Frontal cortex (tissue), 1 donor: ENCODE data around the gene PRG3. TPM values are rescaled to one million over a fixed set of nuclear protein-coding genes. Genes with fewer than 3 reads are reported as not detected.

Experiments used
- total RNA-seq: library from RNA; depleted of rRNA; stranded (reverse); fragments of >200 nt; gene quantifications from one replicate; pipeline ENCODE4 v1.2.3, GENCODE V29; 2014

PRG3 gene
- total RNA-seq, 1 donor from 2014 or later: not detected

Other genes starting within 250 kb of the PRG3 start
- gene LRRC55, start 199.2 kb downstream of the PRG3 start, total RNA-seq: 15.9 TPM
- gene APLNR, start 143.9 kb downstream of the PRG3 start, total RNA-seq: 5.3 TPM
- gene TNKS1BP1, start 56.2 kb downstream of the PRG3 start, total RNA-seq: 20.0 TPM
- 53.8 TPM for gene SSRP1, start 45.3 kb downstream of the PRG3 start, total RNA-seq
- not detected for gene P2RX3, start 42.8 kb downstream of the PRG3 start, total RNA-seq
- not detected for gene PRG2, start 9.5 kb upstream of the PRG3 start, total RNA-seq
- gene SLC43A3, start 46.0 kb upstream of the PRG3 start, total RNA-seq: 4.1 TPM
- 0.41 TPM for gene RTN4RL2, start 79.4 kb upstream of the PRG3 start, total RNA-seq
- 2.0 TPM for gene SLC43A1, start 134.6 kb upstream of the PRG3 start, total RNA-seq
- 39.9 TPM for gene TIMM10, start 149.6 kb upstream of the PRG3 start, total RNA-seq
- not detected for gene SMTNL1, start 156.4 kb upstream of the PRG3 start, total RNA-seq
- 57.9 TPM for gene UBE2L6, start 186.5 kb upstream of the PRG3 start, total RNA-seq
- 7.3 TPM for gene SERPING1, start 216.5 kb upstream of the PRG3 start, total RNA-seq